NT2/D1 (cell line): ENCODE data around the gene PCNX1.

Experiments
- YY1 ChIP-seq: IDR thresholded peaks from 2 replicates; pipeline ENCODE4 v1.6.1; 2011; ENCODE audit not compliant: insufficient read length, insufficient read depth
- ZNF274 ChIP-seq: IDR thresholded peaks from 2 replicates; pipeline ENCODE4 v1.6.1; 2011; ENCODE audit warnings: mild to moderate bottlenecking, low read depth, low read length

GRCh38 chr14:70915415-70915814, 8.2 kb downstream of the PCNX1 start:
- TF ChIP-seq ZNF274, result no peak
- TF ChIP-seq YY1, result no peak
